DOHH2 (cell line): ENCODE measurements around the gene NUTM1.

Experiments
- CTCF ChIP-seq: fragments of 200-600 bp; sonication (generic); IDR thresholded peaks from one replicate; pipeline ENCODE4 v1.5.1; 2014; ENCODE audit warnings: antibody characterized with exemption, mild to moderate bottlenecking, low read depth, low read length; ENCODE audit not compliant: poor library complexity, severe bottlenecking
- EZH2phosphoT487 ChIP-seq: fragments of 200-600 bp; sonication (generic); IDR thresholded peaks from 2 replicates; pipeline ENCODE4 v1.6.1; 2017; ENCODE audit warnings: borderline replicate concordance, mild to moderate bottlenecking, antibody characterized with exemption, low read length, moderate library complexity, mixed read lengths

- TF ChIP-seq CTCF (no peak), EZH2phosphoT487 (no peak)
Observed at GRCh38 chr15:34357653-34358052, 14.5 kb downstream of the NUTM1 start.
